Transverse colon (tissue), 4 donors: ENCODE results near the gene CERK. TPM values are rescaled to one million over a fixed set of nuclear protein-coding genes. Genes with fewer than 3 reads are reported as not detected.

ENCODE experiments used
- DNase-seq: peaks from one replicate; pipeline ENCODE4 v3.0.0-alpha.2; 2019
- H3K27ac ChIP-seq, 4 donors: fragments of 200-600 bp; sonication (generic); 2 replicates each; pipeline ENCODE4 v1.5.1; 2016 to 2018; ENCODE audit warnings: inconsistent platforms in 4 of 4
- H3K27me3 ChIP-seq: fragments of 200-600 bp; sonication (generic); 2 replicates; pipeline ENCODE4 v1.5.1; 2017; ENCODE audit warnings: inconsistent platforms
- H3K36me3 ChIP-seq, 4 donors: fragments of 200-600 bp; sonication (generic); 2 replicates each; pipeline ENCODE4 v1.5.1; 2017 to 2019; ENCODE audit warnings: inconsistent platforms in 4 of 4
- H3K4me1 ChIP-seq, 4 donors: fragments of 200-600 bp; sonication (generic); 2 replicates each; pipeline ENCODE4 v1.5.1; 2017 to 2020; ENCODE audit warnings: inconsistent platforms in 4 of 4
- H3K4me3 ChIP-seq, 4 donors: fragments of 200-600 bp; sonication (generic); 1 replicate in 1 of 4; 2 replicates in 3 of 4; pipeline versions ENCODE4 v1.5.1 to v1.6.1; 2017 to 2019; ENCODE audit warnings: inconsistent platforms in 4 of 4
- H3K9me3 ChIP-seq, 2 donors: fragments of 200-600 bp; sonication (generic); 2 replicates each; pipeline ENCODE4 v1.5.1; 2017 to 2019; ENCODE audit warnings: inconsistent platforms in 2 of 2
- EP300 ChIP-seq: sonication (generic); formaldehyde crosslinking; IDR thresholded peaks from one replicate; pipeline ENCODE4 v1.6.1; 2017; ENCODE audit warnings: antibody characterized with exemption, low read depth
- POLR2A ChIP-seq: fragments of 450-650 bp; IDR thresholded peaks from one replicate; pipeline ENCODE4 v1.6.1; 2016; ENCODE audit warnings: antibody characterized with exemption, mild to moderate bottlenecking, moderate library complexity
- POLR2AphosphoS5 ChIP-seq, 3 donors: sonication (generic); formaldehyde crosslinking; IDR thresholded peaks; one replicate each; pipeline ENCODE4 v1.6.1; 2016; ENCODE audit warnings: antibody characterized with exemption in 3 of 3
- WGBS, 2 donors: methylation state at CpG; one replicate each; pipeline ENCODE4 v1.1.5; 2018; ENCODE audit warnings: low coverage in 1 of 2; 5-methylcytosine and 5-hydroxymethylcytosine counted together
- in situ Hi-C, 4 donors: fragments of 200-750 bp; cut with MboI; loops; one replicate each; pipeline versions ENCODE4 v1.15.0 to v1.15.1; 2017; ENCODE audit warnings: low sequenced_read_pairs in 3 of 4, low pct_ligation_motif_present in 1 of 4, low pct_unique_long_range_greater_than_20kb in 1 of 4
- intact Hi-C: fragments of 100-400 bp; cut with DNase I; formaldehyde crosslinking; loops from one replicate; pipeline ENCODE4 v1.15.1; 2023; ENCODE audit warnings: low total_unique reads
- total RNA-seq, 4 donors: library from RNA; depleted of rRNA; stranded (reverse); fragments of >200 nt; gene quantifications; one replicate each; pipeline ENCODE4 v1.1.0, GENCODE V29; 2016
- TF ChIP-seq, protein P1 (sequence below), 5 experiments: fragments of 200-600 bp in 3 of 5; fragments of 450-650 bp in 2 of 5; sonication (generic) in 3 of 5; IDR thresholded peaks; 1 replicate in 2 of 5; 2 replicates in 3 of 5; pipeline ENCODE4 v1.5.1; 2016 to 2017; ENCODE audit warnings: antibody characterized with exemption in 5 of 5, inconsistent platforms in 3 of 5, mild to moderate bottlenecking in 2 of 5, moderate library complexity in 1 of 5

Gene CERK
- total RNA-seq, 4 donors from 2014 or later, result 13.7 to 72.2 (median 63.5) TPM

DNA sequence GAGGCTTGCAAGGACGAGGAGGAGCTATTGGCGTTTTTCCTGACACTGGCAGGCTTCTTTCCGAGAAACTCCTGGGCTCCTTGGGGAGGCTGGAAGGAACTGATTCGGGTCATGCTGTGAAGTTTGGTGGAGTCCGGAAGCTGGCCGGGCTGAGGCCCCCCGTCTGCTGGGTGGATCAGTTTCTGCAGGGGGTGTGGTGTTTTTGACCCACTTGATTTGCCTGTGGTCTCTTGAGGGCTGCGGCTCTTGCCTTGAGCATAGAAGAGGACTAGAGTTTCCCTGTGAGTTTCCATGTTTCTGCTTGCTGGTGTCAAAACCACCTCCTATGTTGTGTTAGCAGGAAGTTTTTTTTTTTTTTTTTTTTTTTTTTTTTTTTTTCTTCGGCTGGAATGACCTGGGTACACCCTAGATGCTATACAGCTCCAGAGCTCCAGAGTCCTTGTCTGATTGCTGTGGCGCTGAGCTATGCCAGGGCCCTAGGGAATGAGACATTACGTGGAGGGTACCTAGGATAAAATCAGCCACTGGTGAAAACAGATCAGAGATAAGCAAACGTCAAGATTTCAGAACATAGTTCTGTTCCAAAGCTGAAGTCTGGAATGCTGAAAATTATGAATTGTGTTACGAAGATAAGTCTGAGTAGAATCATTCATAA is 25.1 kb upstream of the CERK start:
- H3K27ac ChIP-seq, result peak overlapping the region; percentile 90 to 98 (median 97)
- peak; percentile 68 for DNase-seq
- H3K9me3 ChIP-seq, result no peaks in the 10 kb centered on the region
- 6 to 7% methylated on average over 3 to 13 of the region's 13 CpGs for WGBS, 2 donors
- no peaks in the 10 kb centered on the region for H3K36me3 ChIP-seq
- intact Hi-C loops, result no loop called here
- H3K4me1 ChIP-seq, result peaks cover 16 to 71% (median 36%) of the 10 kb centered on the region in 4 donors
- peak overlapping the region; percentile 63 to 79 (median 76) for H3K4me3 ChIP-seq
- no peak for TF ChIP-seq EP300
- no peak for TF ChIP-seq POLR2AphosphoS5 (IDR thresholded peaks at IDR 0.05)
- no peak for TF ChIP-seq POLR2A
- TF ChIP-seq, protein P1, sequence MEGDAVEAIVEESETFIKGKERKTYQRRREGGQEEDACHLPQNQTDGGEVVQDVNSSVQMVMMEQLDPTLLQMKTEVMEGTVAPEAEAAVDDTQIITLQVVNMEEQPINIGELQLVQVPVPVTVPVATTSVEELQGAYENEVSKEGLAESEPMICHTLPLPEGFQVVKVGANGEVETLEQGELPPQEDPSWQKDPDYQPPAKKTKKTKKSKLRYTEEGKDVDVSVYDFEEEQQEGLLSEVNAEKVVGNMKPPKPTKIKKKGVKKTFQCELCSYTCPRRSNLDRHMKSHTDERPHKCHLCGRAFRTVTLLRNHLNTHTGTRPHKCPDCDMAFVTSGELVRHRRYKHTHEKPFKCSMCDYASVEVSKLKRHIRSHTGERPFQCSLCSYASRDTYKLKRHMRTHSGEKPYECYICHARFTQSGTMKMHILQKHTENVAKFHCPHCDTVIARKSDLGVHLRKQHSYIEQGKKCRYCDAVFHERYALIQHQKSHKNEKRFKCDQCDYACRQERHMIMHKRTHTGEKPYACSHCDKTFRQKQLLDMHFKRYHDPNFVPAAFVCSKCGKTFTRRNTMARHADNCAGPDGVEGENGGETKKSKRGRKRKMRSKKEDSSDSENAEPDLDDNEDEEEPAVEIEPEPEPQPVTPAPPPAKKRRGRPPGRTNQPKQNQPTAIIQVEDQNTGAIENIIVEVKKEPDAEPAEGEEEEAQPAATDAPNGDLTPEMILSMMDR (IDR thresholded peaks at IDR 0.05), result no peak
- in situ Hi-C loops, result loop anchor here in 1 of 4 donors (25.0 kb wide), 1 partner anchor 201 kb away; no protein-coding TSS in a partner anchor
- H3K27me3 ChIP-seq, result no peaks in the 10 kb centered on the region

DNA sequence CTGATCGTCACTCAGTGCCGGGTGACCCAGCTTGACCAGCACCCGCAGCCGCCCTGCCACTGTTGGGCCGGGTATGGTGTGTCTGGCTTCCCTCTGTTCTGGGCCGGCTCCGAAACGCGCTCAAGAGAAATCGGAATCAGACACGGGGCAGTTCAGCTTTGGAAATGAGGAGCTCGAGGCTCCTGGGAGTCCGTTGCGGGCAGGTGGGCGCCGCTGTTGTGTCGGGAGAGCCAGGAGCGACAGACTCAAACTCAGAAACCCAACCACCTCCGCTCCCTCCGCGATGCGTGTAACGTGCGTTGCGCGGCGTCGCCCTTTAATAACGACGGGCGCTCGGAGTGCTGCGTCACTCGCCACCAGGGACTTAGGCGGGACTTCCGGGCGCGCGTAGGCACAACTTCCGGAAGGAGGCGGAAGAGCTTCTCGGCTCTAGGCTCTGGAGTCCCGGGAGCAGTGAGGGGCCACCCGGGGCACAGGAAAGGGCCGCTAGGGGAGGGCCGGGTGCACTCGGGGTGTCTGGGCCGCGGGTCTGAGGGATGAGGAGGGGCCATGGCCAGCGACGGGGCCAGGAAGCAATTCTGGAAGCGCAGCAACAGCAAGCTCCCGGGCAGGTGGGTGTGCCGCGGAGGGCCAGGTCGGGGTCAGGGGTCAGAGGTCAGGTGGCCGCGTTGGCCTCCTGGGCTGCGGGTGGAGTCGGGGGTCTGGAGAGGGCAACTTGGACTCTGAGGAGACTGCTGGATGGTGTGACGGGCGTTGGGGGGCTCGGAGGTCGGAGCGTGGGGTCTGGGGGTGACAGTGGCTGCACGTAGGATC is 24.4 kb upstream of the CERK start, which contains the start of gene TBC1D22A:
TBC1D22A (plus strand) TSS at position 413 of the 813 bp plus-strand sequence; CDS start at position 550, 137 bp downstream.
- peak; percentile 96 for DNase-seq
- H3K4me1 ChIP-seq, result peaks cover 16 to 67% (median 36%) of the 10 kb centered on the region in 4 donors
- no peaks in the 10 kb centered on the region for H3K27me3 ChIP-seq
- H3K9me3 ChIP-seq, result no peaks in the 10 kb centered on the region
- 1% methylated on average over 66 of the region's 66 CpGs; no CpG with 5 or more reads in 1 of the 2 donors for WGBS, 2 donors
- no peaks in the 10 kb centered on the region for H3K36me3 ChIP-seq
- in situ Hi-C loops, result loop anchor here in 1 of 4 donors (25.0 kb wide), 1 partner anchor 200 kb away; no protein-coding TSS in a partner anchor
- intact Hi-C loops, result no loop called here
- TF ChIP-seq POLR2A, result peak; percentile 99
- TF ChIP-seq POLR2AphosphoS5 (IDR thresholded peaks at IDR 0.05), result peak; percentile 99 to 100 (median 100)
- TF ChIP-seq, protein P1 (IDR thresholded peaks at IDR 0.05), result peak in 4 of 5 experiments; percentile 7 to 55 (median 28)
- TF ChIP-seq EP300, result no peak
- peak within 1 kb of the TSS; percentile 90 to 98 (median 97) for H3K27ac ChIP-seq
- H3K4me3 ChIP-seq, result peak within 1 kb of the TSS; percentile 63 to 79 (median 76)

DNA sequence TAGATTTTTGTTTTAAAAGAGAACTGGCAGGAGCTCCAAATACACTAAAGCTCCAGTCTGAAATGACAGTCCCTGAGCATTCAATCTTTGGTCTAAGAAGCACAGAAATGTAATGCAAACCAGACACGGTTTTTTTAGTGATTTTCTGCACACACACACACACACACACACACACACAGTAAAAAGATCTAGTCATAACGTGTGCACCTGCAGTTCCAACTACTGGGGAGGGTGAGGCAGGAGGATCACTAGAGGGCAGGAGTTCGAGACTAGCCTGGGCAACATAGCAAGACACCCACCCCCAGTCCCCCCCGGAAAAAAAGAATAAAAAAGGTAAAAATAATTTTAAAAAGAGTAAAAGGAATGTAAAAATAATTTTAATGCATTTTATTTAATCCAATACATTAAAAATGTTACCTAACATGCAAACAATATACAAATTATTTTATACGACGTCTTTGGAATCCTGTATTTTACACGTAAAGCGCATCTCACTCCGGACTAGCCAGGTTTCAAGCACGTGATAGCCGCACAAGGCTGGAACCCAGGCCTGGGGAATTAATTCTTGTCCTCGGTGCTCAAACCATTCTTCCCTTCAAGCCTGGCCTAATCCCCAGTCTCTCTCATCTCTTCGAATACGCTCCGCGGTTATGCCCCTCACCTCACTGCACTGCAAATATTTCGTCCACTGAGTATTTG is 23.6 kb upstream of the CERK start:
- no peak for TF ChIP-seq POLR2AphosphoS5 (IDR thresholded peaks at IDR 0.05)
- no peaks in the 10 kb centered on the region for H3K9me3 ChIP-seq
- in situ Hi-C loops (loop anchor here in 1 of 4 donors (25.0 kb wide), 1 partner anchor 199 kb away; no protein-coding TSS in a partner anchor), intact Hi-C loops (no loop called here)
- H3K27ac ChIP-seq, result peak overlapping the region; percentile 90 to 98 (median 97)
- H3K27me3 ChIP-seq, result no peaks in the 10 kb centered on the region
- H3K4me3 ChIP-seq, result peak overlapping the region; percentile 62 to 77 (median 69)
- peaks cover 16 to 62% (median 35%) of the 10 kb centered on the region in 4 donors for H3K4me1 ChIP-seq
- WGBS, 2 donors, result 7 to 11% methylated on average over 11 to 17 of the region's 17 CpGs
- no peaks in the 10 kb centered on the region for H3K36me3 ChIP-seq
- no peak for DNase-seq

DNA sequence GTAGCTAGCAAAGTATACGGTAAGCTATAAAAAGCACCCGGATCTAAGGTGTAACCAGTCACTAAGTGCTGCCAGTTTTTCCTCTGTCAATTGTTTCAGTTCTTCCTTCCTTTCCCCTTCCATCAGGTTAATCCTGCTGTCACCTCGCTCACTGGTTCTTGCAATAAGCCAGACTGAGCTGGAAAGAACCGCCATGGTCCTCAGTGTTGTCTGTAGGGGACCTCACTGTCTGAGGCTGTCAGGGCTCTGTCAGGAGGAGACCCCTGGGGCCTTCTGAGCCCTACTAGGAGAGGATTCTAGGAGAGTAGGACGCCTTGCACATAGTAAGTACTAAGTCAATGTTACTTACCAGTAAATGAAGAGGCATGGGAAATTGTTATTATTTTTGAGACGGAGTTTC is 23.0 kb upstream of the CERK start:
- Histone ChIP-seq H3K36me3 (no peaks in the 10 kb centered on the region), H3K9me3 (no peaks in the 10 kb centered on the region), H3K27me3 (no peaks in the 10 kb centered on the region), H3K27ac (peak overlapping the region in 3 of 4 donors; percentile 90 to 98 (median 97)), H3K4me1 (peaks cover 16 to 56% (median 33%) of the 10 kb centered on the region in 4 donors), H3K4me3 (no peak overlapping the region)
- 58 to 77% methylated on average over 2 to 6 of the region's 6 CpGs for WGBS, 2 donors
- in situ Hi-C loops (loop anchor here in 1 of 4 donors (25.0 kb wide), 1 partner anchor 199 kb away; no protein-coding TSS in a partner anchor), intact Hi-C loops (no loop called here)
- TF ChIP-seq POLR2A (no peak), EP300 (no peak), POLR2AphosphoS5 (IDR thresholded peaks at IDR 0.05) (no peak)
- TF ChIP-seq, protein P1 (IDR thresholded peaks at IDR 0.05), result no peak
- DNase-seq, result no peak
